ENCODE results near the gene LPAR5. TPM values are rescaled to one million over a fixed set of nuclear protein-coding genes. Genes with fewer than 3 reads are reported as not detected.

LPAR5 gene
- polyA plus RNA-seq, 1 experiment: 0.05 TPM

GRCh38 chr12:6666211-6666610, 30.5 kb upstream of the LPAR5 start:
- no peak overlapping the region for H3K4me3 ChIP-seq (ENCODE audit: low read depth, low read length)
- TF ChIP-seq CTCF (IDR thresholded peaks at IDR 0.05; ENCODE audit: insufficient read depth, low read depth, low read length): no peak
- DNase-seq (ENCODE audit: low read depth): no peak
- ChIA-PET CTCF (interaction anchor here (1.4 to 1.6 kb wide), 2 partner anchors 8 to 112 kb away, joined by 3 to 5 read pairs; no protein-coding TSS in a partner anchor), POLR2A (no interaction called here)
- H3K36me3 ChIP-seq (ENCODE audit: control insufficient read depth, insufficient read depth, low read length): peaks cover 22% of the 10 kb centered on the region
- H3K27me3 ChIP-seq (ENCODE audit: control insufficient read depth, insufficient read depth, low read length): no peaks in the 10 kb centered on the region

GRCh38 chr12:6664902-6665301, 29.1 kb upstream of the LPAR5 start:
- POLR2A ChIA-PET: no interaction called here
- no peak for DNase-seq (ENCODE audit: low read depth)
- Histone ChIP-seq H3K27me3 (ENCODE audit: control insufficient read depth, insufficient read depth, low read length) (no peaks in the 10 kb centered on the region), H3K36me3 (ENCODE audit: control insufficient read depth, insufficient read depth, low read length) (peaks cover 12% of the 10 kb centered on the region), H3K4me3 (ENCODE audit: low read depth, low read length) (no peak overlapping the region)
- CTCF ChIA-PET: interaction anchor here (0.8 to 2.1 kb wide), 6 partner anchors 9 to 114 kb away, joined by 3 to 6 read pairs (median 4); no protein-coding TSS in a partner anchor
- TF ChIP-seq CTCF (IDR thresholded peaks at IDR 0.05; ENCODE audit: insufficient read depth, low read depth, low read length): no peak

GRCh38 chr12:6662906-6663742, 27.4 kb upstream of the LPAR5 start, which contains the start of gene ING4:
Gene ING4, minus strand, starts transcription at chr12:6663119. Its CDS starts 18 bp downstream, at chr12:6663101.
- Histone ChIP-seq H3K27me3 (ENCODE audit: control insufficient read depth, insufficient read depth, low read length) (no peaks in the 10 kb centered on the region), H3K4me3 (ENCODE audit: low read depth, low read length) (peak within 1 kb of the TSS; percentile 75), H3K36me3 (ENCODE audit: control insufficient read depth, insufficient read depth, low read length) (peaks cover 10% of the 10 kb centered on the region)
- peak; percentile 98 for DNase-seq (ENCODE audit: low read depth)
- no peak for TF ChIP-seq CTCF (IDR thresholded peaks at IDR 0.05; ENCODE audit: insufficient read depth, low read depth, low read length)
- ChIA-PET CTCF (interaction anchor here (1.1 to 2.1 kb wide), 4 partner anchors 21 to 99 kb away, joined by 3 to 6 read pairs (median 4); no protein-coding TSS in a partner anchor), POLR2A (no interaction called here)

- Histone ChIP-seq H3K4me3 (ENCODE audit: low read depth, low read length) (peak overlapping the region; percentile 75), H3K36me3 (ENCODE audit: control insufficient read depth, insufficient read depth, low read length) (peaks cover 7% of the 10 kb centered on the region), H3K27me3 (ENCODE audit: control insufficient read depth, insufficient read depth, low read length) (no peaks in the 10 kb centered on the region)
- DNase-seq (ENCODE audit: low read depth): no peak
- CTCF ChIA-PET: no interaction called here
- no peak for TF ChIP-seq CTCF (IDR thresholded peaks at IDR 0.05; ENCODE audit: insufficient read depth, low read depth, low read length)
- POLR2A ChIA-PET: no interaction called here
These were observed 26.8 kb upstream of the LPAR5 start for GRCh38 chr12:6662602-6662905.

- ChIA-PET CTCF (interaction anchor here (1.2 kb wide), 1 partner anchor 33 kb away, joined by 3 read pairs; no protein-coding TSS in a partner anchor), POLR2A (interaction anchor here (0.7 kb wide), 2 partner anchors 27 to 35 kb away, joined by 5 to 7 read pairs; partner anchors contain the start of gene ZNF384)
- H3K27me3 ChIP-seq (ENCODE audit: control insufficient read depth, insufficient read depth, low read length): no peaks in the 10 kb centered on the region
- no peak for DNase-seq (ENCODE audit: low read depth)
- TF ChIP-seq CTCF (IDR thresholded peaks at IDR 0.05; ENCODE audit: insufficient read depth, low read depth, low read length): no peak
- H3K36me3 ChIP-seq (ENCODE audit: control insufficient read depth, insufficient read depth, low read length): peaks cover 26% of the 10 kb centered on the region
- no peak overlapping the region for H3K4me3 ChIP-seq (ENCODE audit: low read depth, low read length)
These were observed 18.2 kb upstream of the LPAR5 start for GRCh38 chr12:6653987-6654386.

Measured in BJ (cell line).